ENCODE measurements around the gene SPHK2.
"Not testable (repeated sequence)": the region's sequence is repeated elsewhere in the genome, so short reads cannot be mapped to it uniquely, and the experiment has no call there.

Gene SPHK2

DNA sequence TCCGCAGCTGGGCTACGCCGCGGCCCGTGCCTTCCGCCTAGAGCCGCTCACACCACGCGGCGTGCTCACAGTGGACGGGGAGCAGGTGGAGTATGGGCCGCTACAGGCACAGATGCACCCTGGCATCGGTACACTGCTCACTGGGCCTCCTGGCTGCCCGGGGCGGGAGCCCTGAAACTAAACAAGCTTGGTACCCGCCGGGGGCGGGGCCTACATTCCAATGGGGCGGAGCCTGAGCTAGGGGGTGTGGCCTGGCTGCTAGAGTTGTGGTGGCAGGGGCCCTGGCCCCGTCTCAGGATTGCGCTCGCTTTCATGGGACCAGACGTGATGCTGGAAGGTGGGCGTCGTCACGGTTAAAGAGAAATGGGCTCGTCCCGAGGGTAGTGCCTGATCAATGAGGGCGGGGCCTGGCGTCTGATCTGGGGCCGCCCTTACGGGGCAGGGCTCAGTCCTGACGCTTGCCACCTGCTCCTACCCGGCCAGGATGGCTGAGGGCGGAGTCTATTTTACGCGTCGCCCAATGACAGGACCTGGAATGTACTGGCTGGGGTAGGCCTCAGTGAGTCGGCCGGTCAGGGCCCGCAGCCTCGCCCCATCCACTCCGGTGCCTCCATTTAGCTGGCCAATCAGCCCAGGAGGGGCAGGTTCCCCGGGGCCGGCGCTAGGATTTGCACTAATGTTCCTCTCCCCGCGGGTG lies 10.4 kb downstream of the SPHK2 start:
- no peak for DNase-seq (ENCODE audit: low spot score)
- TF ChIP-seq, protein P1, sequence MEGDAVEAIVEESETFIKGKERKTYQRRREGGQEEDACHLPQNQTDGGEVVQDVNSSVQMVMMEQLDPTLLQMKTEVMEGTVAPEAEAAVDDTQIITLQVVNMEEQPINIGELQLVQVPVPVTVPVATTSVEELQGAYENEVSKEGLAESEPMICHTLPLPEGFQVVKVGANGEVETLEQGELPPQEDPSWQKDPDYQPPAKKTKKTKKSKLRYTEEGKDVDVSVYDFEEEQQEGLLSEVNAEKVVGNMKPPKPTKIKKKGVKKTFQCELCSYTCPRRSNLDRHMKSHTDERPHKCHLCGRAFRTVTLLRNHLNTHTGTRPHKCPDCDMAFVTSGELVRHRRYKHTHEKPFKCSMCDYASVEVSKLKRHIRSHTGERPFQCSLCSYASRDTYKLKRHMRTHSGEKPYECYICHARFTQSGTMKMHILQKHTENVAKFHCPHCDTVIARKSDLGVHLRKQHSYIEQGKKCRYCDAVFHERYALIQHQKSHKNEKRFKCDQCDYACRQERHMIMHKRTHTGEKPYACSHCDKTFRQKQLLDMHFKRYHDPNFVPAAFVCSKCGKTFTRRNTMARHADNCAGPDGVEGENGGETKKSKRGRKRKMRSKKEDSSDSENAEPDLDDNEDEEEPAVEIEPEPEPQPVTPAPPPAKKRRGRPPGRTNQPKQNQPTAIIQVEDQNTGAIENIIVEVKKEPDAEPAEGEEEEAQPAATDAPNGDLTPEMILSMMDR (IDR thresholded peaks at IDR 0.05; ENCODE audit: extremely low read depth, insufficient read depth, missing control alignments): no peak
- in situ Hi-C loops (cut with MboI; ENCODE audit: low pct_unique_long_range_greater_than_20kb, low sequenced_read_pairs, unreplicated experiment): loop anchor here (25.0 kb wide), 1 partner anchor 333 kb away; the partner anchor contains the start of genes BAX and FTL

DNA sequence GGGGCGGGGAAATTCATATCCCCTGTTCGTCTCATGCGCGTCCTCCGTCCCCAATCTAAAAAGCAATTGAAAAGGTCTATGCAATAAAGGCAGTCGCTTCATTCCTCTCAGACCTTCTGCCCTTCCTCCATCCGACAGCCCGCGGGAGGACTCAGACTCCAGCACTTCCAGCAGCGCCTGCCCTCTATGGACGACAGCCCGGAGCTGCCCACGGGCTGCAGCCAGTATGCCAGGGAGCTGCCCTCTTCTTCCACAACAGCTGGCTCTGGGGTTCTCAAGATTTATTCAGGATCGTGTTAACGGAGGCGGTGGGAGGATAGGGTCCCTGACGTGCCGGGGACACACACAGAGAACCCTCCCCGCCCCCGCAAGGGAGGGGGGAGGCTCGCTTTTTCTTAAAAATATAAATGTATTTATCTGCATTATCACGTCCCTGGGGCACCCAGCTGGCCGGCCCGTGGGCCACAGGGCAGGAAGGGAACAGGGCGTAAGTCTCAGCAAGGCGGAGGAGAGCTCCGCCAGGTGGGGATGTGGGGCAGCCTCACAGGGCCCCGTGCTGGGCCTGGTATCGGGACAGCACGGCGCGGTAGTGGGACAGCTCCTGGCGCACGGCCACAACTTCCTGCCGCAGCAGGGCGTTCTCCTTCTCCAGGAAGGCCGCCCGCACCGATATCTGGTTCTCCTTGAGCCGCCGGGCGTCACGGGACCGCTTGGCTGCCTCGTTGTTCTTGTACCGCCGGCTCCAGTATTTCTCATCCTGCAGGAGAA lies 11.2 kb downstream of the SPHK2 start:
- in situ Hi-C loops (cut with MboI; ENCODE audit: low pct_unique_long_range_greater_than_20kb, low sequenced_read_pairs, unreplicated experiment): loop anchor here (25.0 kb wide), 1 partner anchor 332 kb away; the partner anchor contains the start of genes BAX and FTL
- TF ChIP-seq, protein P1 (IDR thresholded peaks at IDR 0.05; ENCODE audit: extremely low read depth, insufficient read depth, missing control alignments): no peak
- DNase-seq (ENCODE audit: low spot score): no peak

DNA sequence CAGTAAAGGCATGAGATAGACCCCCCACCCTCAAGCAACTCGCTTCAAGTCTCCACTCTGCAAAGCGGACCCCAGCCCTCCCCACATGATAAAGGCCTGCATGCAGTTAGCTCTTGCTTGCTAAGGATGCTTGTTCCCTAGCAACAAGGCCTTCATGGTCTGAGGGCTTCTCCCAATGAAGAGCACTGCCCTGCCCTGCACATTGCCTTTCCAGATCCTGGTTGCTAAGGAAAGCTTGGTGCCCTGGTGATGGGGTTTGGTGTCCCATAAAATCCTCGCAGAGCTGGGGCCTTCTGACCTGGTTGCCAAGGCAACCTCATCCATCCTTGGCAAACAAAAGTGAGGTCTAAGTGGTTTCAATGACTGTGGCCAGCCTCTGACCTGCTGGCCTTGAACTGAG lies 11.9 kb downstream of the SPHK2 start:
- TF ChIP-seq, protein P1 (IDR thresholded peaks at IDR 0.05; ENCODE audit: extremely low read depth, insufficient read depth, missing control alignments): no peak
- DNase-seq (ENCODE audit: low spot score): no peak
- in situ Hi-C loops (cut with MboI; ENCODE audit: low pct_unique_long_range_greater_than_20kb, low sequenced_read_pairs, unreplicated experiment): loop anchor here (25.0 kb wide), 1 partner anchor 331 kb away; the partner anchor contains the start of genes BAX and FTL

DNA sequence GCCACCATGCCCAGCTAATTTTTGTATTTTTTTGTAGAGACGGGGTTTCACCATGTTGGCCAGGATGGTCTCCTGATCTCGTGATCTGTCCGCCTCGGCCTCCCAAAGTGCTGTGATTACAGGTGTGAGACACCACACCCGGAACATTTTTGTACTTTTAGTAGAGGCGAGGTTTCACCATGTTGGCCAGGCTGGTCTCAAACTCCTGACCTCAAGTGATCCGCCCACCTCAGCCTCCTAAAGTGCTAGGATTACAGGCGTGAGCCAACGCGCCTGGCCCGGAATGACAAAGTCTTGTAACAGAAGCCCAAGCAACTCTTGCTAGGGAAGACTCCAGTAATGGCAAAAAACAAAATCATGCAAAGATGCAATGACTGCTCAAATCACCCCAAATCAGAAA lies 13.0 kb downstream of the SPHK2 start:
- not testable (repeated sequence) for DNase-seq (ENCODE audit: low spot score)
- in situ Hi-C loops (cut with MboI; ENCODE audit: low pct_unique_long_range_greater_than_20kb, low sequenced_read_pairs, unreplicated experiment): loop anchor here (25.0 kb wide), 1 partner anchor 330 kb away; the partner anchor contains the start of genes BAX and FTL

DNA sequence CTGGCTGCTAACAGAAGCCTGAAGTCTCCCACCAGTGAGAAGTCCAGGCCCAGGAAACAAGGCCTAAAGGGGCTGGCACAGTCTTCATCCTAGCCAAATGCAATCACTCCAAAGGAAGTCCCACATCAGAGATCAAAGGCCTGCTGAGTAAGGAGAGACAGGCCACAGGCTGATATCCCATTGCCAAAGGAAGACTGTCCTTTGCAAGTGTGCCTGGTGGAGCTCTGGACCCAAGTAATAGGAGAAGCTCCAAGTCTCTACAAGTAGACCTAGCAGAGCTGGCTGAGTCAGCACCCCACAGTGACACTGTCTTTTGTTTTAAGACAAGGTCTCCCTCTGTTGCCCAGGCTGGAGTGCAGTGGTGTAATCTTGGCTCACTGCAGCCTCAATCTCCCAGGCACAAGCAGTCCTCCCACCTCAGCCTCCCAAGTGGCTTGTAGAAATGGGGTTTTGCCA lies 13.4 kb downstream of the SPHK2 start:
- no peak for DNase-seq (ENCODE audit: low spot score)
- in situ Hi-C loops (cut with MboI; ENCODE audit: low pct_unique_long_range_greater_than_20kb, low sequenced_read_pairs, unreplicated experiment): loop anchor here (25.0 kb wide), 1 partner anchor 330 kb away; the partner anchor contains the start of genes BAX and FTL
- TF ChIP-seq, protein P1 (IDR thresholded peaks at IDR 0.05; ENCODE audit: extremely low read depth, insufficient read depth, missing control alignments): no peak

DNA sequence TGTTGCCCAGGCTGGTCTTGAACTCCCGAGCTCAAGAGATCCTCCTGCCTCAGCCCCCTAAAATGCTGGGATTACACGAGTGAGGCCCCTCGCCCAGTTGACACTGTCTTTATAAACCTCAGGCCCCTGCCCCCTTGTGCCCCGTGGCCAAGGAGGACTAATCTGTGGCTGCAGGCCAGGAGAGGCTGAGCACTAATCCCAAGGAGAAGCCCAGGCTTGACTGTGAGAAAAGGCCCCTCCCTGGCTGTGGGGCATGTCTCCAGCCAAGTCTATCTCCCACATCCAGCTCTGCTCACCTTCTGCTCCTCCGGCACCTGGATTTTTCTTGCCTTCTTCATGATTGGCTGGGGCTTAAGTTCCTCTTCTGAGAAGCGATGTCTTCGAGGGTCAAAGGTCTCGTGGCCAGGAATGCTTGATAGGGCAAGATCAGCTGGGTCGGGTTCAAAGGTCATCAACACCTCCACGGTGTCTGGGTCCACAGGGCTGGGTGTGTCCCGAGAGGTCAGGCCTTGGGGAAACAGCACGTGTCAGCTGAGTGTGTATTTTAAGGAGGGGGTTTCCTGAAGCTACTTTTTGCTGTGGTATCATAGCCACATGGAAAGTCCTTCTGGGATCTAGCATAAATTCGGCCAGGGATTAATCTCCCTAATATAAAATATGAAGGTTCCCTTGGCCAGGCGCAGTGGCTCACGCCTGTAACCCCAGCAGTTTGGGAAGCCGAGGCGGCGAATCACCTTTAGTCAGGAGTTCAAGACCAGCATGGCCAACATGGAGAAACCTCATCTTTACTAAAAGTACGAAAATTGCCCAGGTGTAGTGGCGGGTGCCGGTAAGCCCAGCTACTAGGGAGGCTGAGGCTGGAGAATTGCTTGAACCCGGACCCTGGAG lies 14.1 kb downstream of the SPHK2 start:
- in situ Hi-C loops (cut with MboI; ENCODE audit: low pct_unique_long_range_greater_than_20kb, low sequenced_read_pairs, unreplicated experiment): loop anchor here (25.0 kb wide), 1 partner anchor 329 kb away; the partner anchor contains the start of genes BAX and FTL
- TF ChIP-seq, protein P1 (IDR thresholded peaks at IDR 0.05; ENCODE audit: extremely low read depth, insufficient read depth, missing control alignments): no peak
- no peak for DNase-seq (ENCODE audit: low spot score)
